HCT116 (cell line): ENCODE measurements around the gene SIRT3. TPM values are rescaled to one million over a fixed set of nuclear protein-coding genes. Genes with fewer than 3 reads are reported as not detected.

Experiments used
- ATAC-seq: fragments of 200-7000 bp; cut with Tn5 transposase; 2 replicates; pipeline ENCODE4 v1.9.1; 2020; ENCODE audit warnings: mild to moderate bottlenecking, moderate library complexity
- BruUV-seq: library from RNA; stranded (reverse); fragments of 400-500 nt; replicated peaks from 2 replicates; lab custom pipeline; 2021; lab: Mats Ljungman, UMichigan
- CTCF ChIA-PET: fragments of 300-600 bp; sonication (Branson Sonifier 250); formaldehyde crosslinking; loops from one replicate; lab custom pipeline; 2021; ENCODE audit warnings: antibody characterized with exemption; lab: Charles Lee
- POLR2A ChIA-PET: fragments of 300-600, 350-600 bp; sonication (Branson Sonifier 250); formaldehyde crosslinking; loops from one replicate; lab custom pipeline; 2021; ENCODE audit warnings: antibody characterized with exemption; lab: Charles Lee
- RAD21 ChIA-PET, 2 experiments: fragments of 300-600 bp; sonication (Branson Sonifier 250); formaldehyde crosslinking; loops; one replicate each; lab custom pipeline; 2023; ENCODE audit warnings: low total read pairs in 2 of 2; ENCODE audit not compliant: uncharacterized antibody in 2 of 2, unreplicated experiment in 2 of 2, low non-redundant PET in 1 of 2; lab: Charles Lee
- DNase-seq: peaks from one replicate; pipeline ENCODE4 v3.0.0-alpha.2; 2010; ENCODE audit warnings: low read depth, low spot score
- H2AFZ ChIP-seq: fragments of 200-600 bp; shearing (Covaris generic), sonication (generic); 2 replicates; pipeline ENCODE4 v1.6.1; 2017; ENCODE audit warnings: low read depth, mixed run types, mixed read lengths, antibody characterized with exemption, low read length; ENCODE audit not compliant: poor library complexity, severe bottlenecking
- H3K27ac ChIP-seq: 2 replicates; pipeline ENCODE4 v1.5.1; 2012; ENCODE audit warnings: low read depth, low read length
- H3K27me3 ChIP-seq: fragments of 200-600 bp; sonication (generic); 2 replicates; pipeline ENCODE4 v1.6.1; 2016; ENCODE audit warnings: mixed run types, low read length, mixed read lengths; ENCODE audit not compliant: insufficient read depth
- H3K36me3 ChIP-seq, 2 experiments: fragments of 200-500 bp in 1 of 2; fragments of 200-600 bp in 1 of 2; sonication (Bioruptor generic) in 1 of 2; sonication (generic) in 1 of 2; 2 replicates each; pipeline versions ENCODE4 v1.5.1 to v1.6.1; 2014 to 2016; ENCODE audit warnings: low read length in 2 of 2, inconsistent platforms in 1 of 2, mixed read lengths in 1 of 2, mixed run types in 1 of 2; ENCODE audit not compliant: insufficient read depth in 2 of 2, control insufficient read depth in 1 of 2
- H3K4me1 ChIP-seq, 2 experiments: fragments of 200-600 bp in 1 of 2; sonication (generic) in 1 of 2; 2 replicates each; pipeline versions ENCODE4 v1.5.1 to v1.6.1; 2012 to 2017; ENCODE audit warnings: low read length in 2 of 2, inconsistent platforms in 1 of 2, mild to moderate bottlenecking in 1 of 2, mixed read lengths in 1 of 2, mixed run types in 1 of 2, moderate library complexity in 1 of 2; ENCODE audit not compliant: insufficient read depth in 2 of 2, control insufficient read depth in 1 of 2
- H3K4me2 ChIP-seq: fragments of 200-600 bp; sonication (generic); 2 replicates; pipeline ENCODE4 v1.6.1; 2017; ENCODE audit warnings: mixed run types, low read length, mixed read lengths
- H3K4me3 ChIP-seq, 2 experiments: fragments of 200-600 bp in 1 of 2; sonication (generic) in 1 of 2; replicated peaks in 1 of 2; 2 replicates each; pipeline ENCODE4 v1.5.1; 2011 to 2016; ENCODE audit warnings: low read length in 2 of 2, control low read depth in 1 of 2, low read depth in 1 of 2, mild to moderate bottlenecking in 1 of 2, mixed read lengths in 1 of 2, mixed run types in 1 of 2
- H3K79me2 ChIP-seq: fragments of 200-600 bp; sonication (generic); 2 replicates; pipeline ENCODE4 v1.6.1; 2017; ENCODE audit warnings: mild to moderate bottlenecking, mixed run types, low read length, moderate library complexity, mixed read lengths; ENCODE audit not compliant: insufficient read depth
- H3K9ac ChIP-seq: fragments of 200-600 bp; sonication (generic); 2 replicates; pipeline ENCODE4 v1.6.1; 2016; ENCODE audit warnings: low read length, mixed read lengths
- H3K9me2 ChIP-seq: fragments of 200-600 bp; sonication (generic), shearing (Covaris generic); 2 replicates; pipeline ENCODE4 v1.6.1; 2017; ENCODE audit warnings: mixed run types, mild to moderate bottlenecking, moderate library complexity; ENCODE audit not compliant: insufficient read depth
- H3K9me3 ChIP-seq, 2 experiments: fragments of 200-500 bp in 1 of 2; fragments of 200-600 bp in 1 of 2; sonication (Bioruptor generic) in 1 of 2; sonication (generic) in 1 of 2; 2 replicates each; pipeline ENCODE4 v1.6.1; 2014 to 2017; ENCODE audit warnings: low read length in 2 of 2, mixed read lengths in 2 of 2, inconsistent platforms in 1 of 2, low read depth in 1 of 2, mild to moderate bottlenecking in 1 of 2, mixed run types in 1 of 2, moderate library complexity in 1 of 2; ENCODE audit not compliant: control insufficient read depth in 1 of 2, insufficient read depth in 1 of 2
- H4K20me1 ChIP-seq: fragments of 200-600 bp; sonication (generic), shearing (Covaris generic); 2 replicates; pipeline ENCODE4 v1.6.1; 2017; ENCODE audit warnings: mixed run types, mild to moderate bottlenecking, moderate library complexity; ENCODE audit not compliant: insufficient read depth
- CTCF ChIP-seq, 3 experiments: fragments of 200-600 bp in 1 of 3; sonication (generic) in 1 of 3; IDR thresholded peaks in 2 of 3; conservative IDR thresholded peaks in 1 of 3; 2 replicates each; pipeline ENCODE4 v1.5.1; 2012 to 2017; ENCODE audit warnings: low read depth in 2 of 3, low read length in 2 of 3, antibody characterized with exemption in 1 of 3, borderline replicate concordance in 1 of 3, control low read depth in 1 of 3, mild to moderate bottlenecking in 1 of 3, mixed read lengths in 1 of 3, mixed run types in 1 of 3, moderate library complexity in 1 of 3; ENCODE audit not compliant: insufficient read depth in 1 of 3
- ELF1 ChIP-seq: IDR thresholded peaks from 2 replicates; pipeline ENCODE4 v1.6.1; 2012; ENCODE audit warnings: low read depth, borderline replicate concordance
- JUND ChIP-seq: IDR thresholded peaks from 2 replicates; pipeline ENCODE4 v1.6.1; 2012
- POLR2A ChIP-seq: IDR thresholded peaks from 2 replicates; pipeline ENCODE4 v1.7.0; 2011; ENCODE audit warnings: borderline replicate concordance; ENCODE audit not compliant: insufficient read depth, insufficient read length; ENCODE audit errors: extremely low read depth
- RAD21 ChIP-seq: IDR thresholded peaks from 2 replicates; pipeline ENCODE4 v1.6.1; 2012; ENCODE audit warnings: low read depth, mild to moderate bottlenecking
- TCF7L2 ChIP-seq: IDR thresholded peaks from 2 replicates; pipeline ENCODE4 v1.7.0; 2011; ENCODE audit warnings: borderline replicate concordance, inconsistent platforms; ENCODE audit not compliant: insufficient read depth, insufficient read length; ENCODE audit errors: extremely low read depth
- ZBTB33 ChIP-seq: IDR thresholded peaks from 2 replicates; pipeline ENCODE4 v1.6.1; 2011; ENCODE audit warnings: mild to moderate bottlenecking, low read length, moderate library complexity; ENCODE audit not compliant: insufficient replicate concordance; ENCODE audit errors: extremely low read depth
- intact Hi-C: fragments of 100-400 bp; cut with micrococcal nuclease; formaldehyde crosslinking; loops from 2 replicates; pipeline ENCODE4 v1.10.0; 2022
- total RNA-seq: library from RNA; stranded (reverse); gene quantifications from one replicate; pipeline ENCODE4 v1.2.1, GENCODE V29; 2021; ENCODE audit not compliant: unreplicated experiment

The SIRT3 gene
- total RNA-seq, 1 experiment from 2014 or later = 17.9 TPM

GRCh38 chr11:235997-236773 is at the start of gene SIRT3 (continued):
- TF ChIP-seq ZBTB33 (no peak), JUND (no peak), CTCF (IDR thresholded peaks at IDR 0.05 in 2 of 3, conservative IDR thresholded peaks at IDR 0.05 in 1 of 3; ENCODE audit: borderline replicate concordance in 1 of 3, insufficient read depth in 1 of 3, low read depth in 2 of 3, low read length in 2 of 3) (0 out of 6 replicates have a peak, but pooled peaks of 1 of the 3 experiments have one; percentile 6)

- H3K79me2 ChIP-seq = peaks cover 7% of the 10 kb centered on the region; the same call in 1 of the 2 replicates
- no peak overlapping the region for H3K9ac ChIP-seq
- H3K4me1 ChIP-seq = peaks cover 14 to 28% of the 10 kb centered on the region in 2 experiments
- POLR2A ChIA-PET = no interaction called here
- no peak overlapping the region for H3K4me3 ChIP-seq
- no peaks in the 10 kb centered on the region for H4K20me1 ChIP-seq
- RAD21 ChIA-PET = no interaction called here
- no peaks in the 10 kb centered on the region for H3K27me3 ChIP-seq
- intact Hi-C loops = loop anchor here (5.0 kb wide), 1 partner anchor 49 kb away; the partner anchor contains the start of genes PSMD13 and SIRT3
- ATAC-seq = no peak
- H3K4me2 ChIP-seq = no peak overlapping the region
- no peak overlapping the region for H2AFZ ChIP-seq
- TF ChIP-seq ELF1 = no peak
- no peak for TF ChIP-seq TCF7L2
- TF ChIP-seq RAD21 = no peak
- TF ChIP-seq POLR2A = no peak
- TF ChIP-seq, all 23 proteins: peak for 0
- CTCF ChIA-PET = no interaction called here
- DNase-seq = no peak
- Histone ChIP-seq H3K36me3 (no peaks in the 10 kb centered on the region), H3K27ac (no peak overlapping the region), H3K9me3 (no peaks in the 10 kb centered on the region), H3K9me2 (no peaks in the 10 kb centered on the region)
- no TSS peak for BruUV-seq
Measured at GRCh38 chr11:285894-286220, 49.7 kb upstream of the SIRT3 start.
